Peyer's patch (tissue), 4 donors: Measurements from ENCODE around the gene CRTC1.

ENCODE experiments used
- CTCF ChIP-seq, 6 experiments: fragments of 450-650 bp in 4 of 6; fragments of 200-600 bp in 2 of 6; sonication (generic) in 1 of 6; IDR thresholded peaks; one replicate each; pipeline ENCODE4 v1.5.1; 2017 to 2019; ENCODE audit warnings: antibody characterized with exemption in 6 of 6, mild to moderate bottlenecking in 3 of 6, moderate library complexity in 1 of 6
- POLR2A ChIP-seq, 2 donors: fragments of 450-650 bp; IDR thresholded peaks; one replicate each; pipeline ENCODE4 v1.5.1; 2017; ENCODE audit warnings: antibody characterized with exemption in 2 of 2, mild to moderate bottlenecking in 2 of 2, moderate library complexity in 2 of 2

GRCh38 chr19:18798384-18799352 is 115.2 kb downstream of the CRTC1 start:
- peak in 1 of 6 experiments; percentile 5 for TF ChIP-seq CTCF (IDR thresholded peaks at IDR 0.05)
- TF ChIP-seq POLR2A (IDR thresholded peaks at IDR 0.05) = no peak
